ENCODE measurements around the gene SRP14. TPM values are rescaled to one million over a fixed set of nuclear protein-coding genes. Genes with fewer than 3 reads are reported as not detected.
A peak's percentile ranks its signal among the peaks of the same experiment; 100 is the strongest.

The SRP14 gene
- total RNA-seq, 1 experiment from 2014 or later, result 200 TPM

- Histone ChIP-seq H3K79me2 (ENCODE audit: insufficient read depth, low read length) (no peaks in the 10 kb centered on the region), H2AFZ (ENCODE audit: low read length) (no peak overlapping the region), H3K23me2 (ENCODE audit: insufficient read length, low read depth, low read length, poor library complexity, severe bottlenecking) (no peaks in the 10 kb centered on the region), H3K79me1 (ENCODE audit: insufficient read depth, low read depth, low read length, poor library complexity, severe bottlenecking) (no peaks in the 10 kb centered on the region), H3K23ac (ENCODE audit: insufficient read length, low read depth, low read length) (no peak overlapping the region), H4K91ac (ENCODE audit: insufficient read length, low read depth, low read length) (no peak overlapping the region), H2BK120ac (ENCODE audit: low read depth, low read length, poor library complexity, severe bottlenecking) (no peak overlapping the region), H3K4ac (ENCODE audit: low read depth, low read length) (no peak overlapping the region), H2BK5ac (ENCODE audit: insufficient read length, low read length) (no peak overlapping the region), H3K9me3 (ENCODE audit: control insufficient read depth, low read depth, low read length) (no peaks in the 10 kb centered on the region), H2BK12ac (ENCODE audit: insufficient read length, low read depth, low read length) (no peak overlapping the region), H3K56ac (ENCODE audit: insufficient read length, low read depth, low read length) (peak overlapping the region; percentile 40), H2BK20ac (ENCODE audit: low read depth, low read length, poor library complexity, severe bottlenecking) (no peak overlapping the region), H3K14ac (ENCODE audit: insufficient read depth, low read length) (no peak overlapping the region), H3T11ph (ENCODE audit: low read length) (no peak overlapping the region), H3K9ac (ENCODE audit: extremely low read depth, insufficient read length, low read length) (no peak overlapping the region), H3K18ac (ENCODE audit: insufficient read length, low read depth, low read length) (no peak overlapping the region), H2AK5ac (ENCODE audit: insufficient read length, low read length) (no peak overlapping the region), H4K5ac (ENCODE audit: insufficient read length, low read depth, low read length) (no peak overlapping the region), H3K27me3 (ENCODE audit: insufficient read depth, low read length) (no peaks in the 10 kb centered on the region), H2BK15ac (ENCODE audit: low read depth, low read length) (no peak overlapping the region; the same call in 1 of the 2 replicates), H3K4me2 (ENCODE audit: insufficient read depth, insufficient read length, low read length) (no peak overlapping the region), H4K20me1 (ENCODE audit: control insufficient read depth, insufficient read depth, insufficient read length) (peaks cover 3% of the 10 kb centered on the region), H3K4me1 (ENCODE audit: insufficient read depth, low read length) (no peaks in the 10 kb centered on the region), H4K8ac (replicated peaks; ENCODE audit: insufficient read length, low read depth, low read length) (no peak overlapping the region), H3K27ac (ENCODE audit: insufficient read length, low read depth, low read length) (no peak overlapping the region)
- no CpG with 5 or more reads among the region's 7 CpGs for WGBS (ENCODE audit: extremely low coverage, insufficient read length, low lambda C conversion rate)
- Mint-ChIP-seq H3K27ac (peak overlapping the region in 2 of 3 experiments; percentile 55 to 62; a peak in 4 of 7 replicates), H3K4me3 (no peak overlapping the region), H3K4me1 (peaks cover 3 to 4% of the 10 kb centered on the region in 2 experiments; a peak in 2 of 4 replicates), H3K27me3 (ENCODE audit: low read depth) (no peaks in the 10 kb centered on the region), H3K9me3 (no peaks in the 10 kb centered on the region), H3K36me3 (ENCODE audit: insufficient read depth in 1 of 3, low read depth in 3 of 3) (peaks cover 34 to 80% (median 67%) of the 10 kb centered on the region in 3 experiments)
- no peak for DNase-seq
- no peak for TF ChIP-seq CTCF (conservative IDR thresholded peaks at IDR 0.05)
Observed at GRCh38 chr15:40003116-40003916, 35.7 kb downstream of the SRP14 start.
